Esophagus squamous epithelium (tissue), 5 donors: ENCODE measurements around the gene TSPAN18. TPM values are rescaled to one million over a fixed set of nuclear protein-coding genes. Genes with fewer than 3 reads are reported as not detected.
A peak's percentile ranks its signal among the peaks of the same experiment; 100 is the strongest.
"Not testable (repeated sequence)": the region's sequence is repeated elsewhere in the genome, so short reads cannot be mapped to it uniquely, and the experiment has no call there.

ENCODE experiments used
- DNase-seq: peaks from one replicate; lab custom pipeline; 2025; lab: John Stamatoyannopoulos, UW
- H3K27ac ChIP-seq, 4 donors: fragments of 200-600 bp; sonication (generic); one replicate each; pipeline ENCODE4 v1.5.1; 2016 to 2019; ENCODE audit warnings: mild to moderate bottlenecking in 1 of 4
- H3K27me3 ChIP-seq, 4 donors: fragments of 200-600 bp; sonication (generic); 1 replicate in 3 of 4; 2 replicates in 1 of 4; pipeline versions ENCODE4 v1.5.1 to v1.6.0; 2017 to 2021; ENCODE audit warnings: antibody characterized with exemption in 1 of 4
- H3K36me3 ChIP-seq, 3 donors: fragments of 200-600 bp; sonication (generic); one replicate each; pipeline ENCODE4 v1.5.1; 2016 to 2019
- H3K4me1 ChIP-seq, 3 donors: fragments of 200-600 bp; sonication (generic); one replicate each; pipeline ENCODE4 v1.5.1; 2017 to 2019
- H3K4me3 ChIP-seq, 4 donors: fragments of 200-600 bp; sonication (generic); 1 replicate in 3 of 4; 2 replicates in 1 of 4; pipeline ENCODE4 v1.5.1; 2016 to 2019; ENCODE audit warnings: mild to moderate bottlenecking in 2 of 4, moderate library complexity in 1 of 4
- H3K9me3 ChIP-seq, 3 donors: fragments of 200-600 bp; sonication (generic); one replicate each; pipeline ENCODE4 v1.5.1; 2016 to 2019
- POLR2A ChIP-seq, 4 donors: fragments of 450-650 bp; IDR thresholded peaks; one replicate each; pipeline ENCODE4 v1.6.1; 2017; ENCODE audit warnings: antibody characterized with exemption in 4 of 4, mild to moderate bottlenecking in 4 of 4, moderate library complexity in 3 of 4
- WGBS, 2 donors: methylation state at CpG; one replicate each; pipeline ENCODE4 v1.1.5; 2018; 5-methylcytosine and 5-hydroxymethylcytosine counted together
- intact Hi-C: fragments of 100-400 bp; cut with DNase I; formaldehyde crosslinking; loops from one replicate; pipeline ENCODE4 v1.15.0; 2022
- total RNA-seq, 4 donors: library from RNA; depleted of rRNA; stranded (reverse); fragments of >200 nt; gene quantifications; one replicate each; pipeline ENCODE4 v1.1.0, GENCODE V29; 2016
- TF ChIP-seq, protein P1 (sequence below), 6 experiments: fragments of 450-650 bp in 4 of 6; fragments of 200-600 bp in 2 of 6; sonication (generic) in 2 of 6; IDR thresholded peaks; one replicate each; pipeline ENCODE4 v1.5.1; 2016 to 2019; ENCODE audit warnings: antibody characterized with exemption in 6 of 6, mild to moderate bottlenecking in 4 of 6, moderate library complexity in 4 of 6
- donor health status: DM: yes; HTN: yes; CAD: no.

Gene TSPAN18
- total RNA-seq, 4 donors from 2014 or later, result 0.80 to 4.4 (median 2.0) TPM

DNA sequence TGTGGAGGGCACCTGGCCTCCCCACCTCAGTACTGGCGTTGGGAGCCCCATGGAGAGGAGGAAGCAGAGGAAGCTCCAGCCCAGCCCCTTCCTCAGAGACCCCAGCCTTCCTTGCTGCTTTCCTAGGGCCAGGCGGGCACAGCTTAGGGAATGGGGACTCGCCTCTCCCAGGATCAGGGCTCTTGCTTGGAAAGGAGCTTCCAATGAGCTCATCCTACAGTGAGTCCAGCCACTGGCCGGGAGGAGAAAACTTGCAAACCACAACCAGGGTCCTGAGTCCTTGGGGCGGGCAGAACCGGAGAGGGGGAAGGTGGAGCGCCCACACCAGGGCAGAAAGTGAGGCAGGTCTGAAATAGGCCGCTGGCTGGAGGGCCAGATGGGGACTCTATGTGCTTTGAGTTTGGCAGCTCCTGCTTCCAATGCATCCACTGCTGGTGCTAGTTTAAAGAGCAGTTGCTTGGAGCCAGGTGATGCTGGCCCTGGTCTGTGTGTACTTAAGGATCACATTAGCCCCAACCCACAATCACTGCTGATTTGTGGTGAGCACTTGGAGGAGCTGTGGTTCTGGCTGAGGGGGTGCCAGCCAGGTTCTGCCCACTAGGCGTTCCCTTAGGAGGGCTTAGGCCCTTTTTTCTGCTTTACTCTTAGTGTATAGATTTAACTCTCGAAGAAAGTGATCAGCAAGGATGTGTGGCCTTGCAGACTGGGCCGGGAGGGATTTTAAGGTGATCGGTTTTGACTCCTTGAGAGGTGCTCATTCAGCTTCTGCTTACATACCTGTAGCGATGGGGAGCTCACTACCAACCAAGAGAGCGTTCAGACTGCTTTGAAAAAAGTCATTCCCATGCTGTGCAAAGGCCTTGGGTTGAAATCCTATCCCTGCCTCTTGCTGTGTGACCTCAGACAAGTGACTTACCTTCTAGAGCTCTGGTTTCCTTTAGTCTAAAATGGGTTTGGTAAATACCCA lies 142.0 kb downstream of the TSPAN18 start:
- TF ChIP-seq, protein P1, sequence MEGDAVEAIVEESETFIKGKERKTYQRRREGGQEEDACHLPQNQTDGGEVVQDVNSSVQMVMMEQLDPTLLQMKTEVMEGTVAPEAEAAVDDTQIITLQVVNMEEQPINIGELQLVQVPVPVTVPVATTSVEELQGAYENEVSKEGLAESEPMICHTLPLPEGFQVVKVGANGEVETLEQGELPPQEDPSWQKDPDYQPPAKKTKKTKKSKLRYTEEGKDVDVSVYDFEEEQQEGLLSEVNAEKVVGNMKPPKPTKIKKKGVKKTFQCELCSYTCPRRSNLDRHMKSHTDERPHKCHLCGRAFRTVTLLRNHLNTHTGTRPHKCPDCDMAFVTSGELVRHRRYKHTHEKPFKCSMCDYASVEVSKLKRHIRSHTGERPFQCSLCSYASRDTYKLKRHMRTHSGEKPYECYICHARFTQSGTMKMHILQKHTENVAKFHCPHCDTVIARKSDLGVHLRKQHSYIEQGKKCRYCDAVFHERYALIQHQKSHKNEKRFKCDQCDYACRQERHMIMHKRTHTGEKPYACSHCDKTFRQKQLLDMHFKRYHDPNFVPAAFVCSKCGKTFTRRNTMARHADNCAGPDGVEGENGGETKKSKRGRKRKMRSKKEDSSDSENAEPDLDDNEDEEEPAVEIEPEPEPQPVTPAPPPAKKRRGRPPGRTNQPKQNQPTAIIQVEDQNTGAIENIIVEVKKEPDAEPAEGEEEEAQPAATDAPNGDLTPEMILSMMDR (IDR thresholded peaks at IDR 0.05), result no peak
- no peak for TF ChIP-seq POLR2A (IDR thresholded peaks at IDR 0.05)
- Histone ChIP-seq H3K36me3 (no peaks in the 10 kb centered on the region), H3K9me3 (no peaks in the 10 kb centered on the region), H3K4me1 (peaks cover 0 to 9% (median 4%) of the 10 kb centered on the region in 3 donors), H3K27ac (peak overlapping the region in 3 of 4 donors; percentile 23 to 40 (median 32)), H3K4me3 (no peak overlapping the region), H3K27me3 (no peaks in the 10 kb centered on the region)
- no peak for DNase-seq
- 89 to 90% methylated on average over 6 to 10 of the region's 14 CpGs for WGBS, 2 donors
- intact Hi-C loops, result no loop called here

DNA sequence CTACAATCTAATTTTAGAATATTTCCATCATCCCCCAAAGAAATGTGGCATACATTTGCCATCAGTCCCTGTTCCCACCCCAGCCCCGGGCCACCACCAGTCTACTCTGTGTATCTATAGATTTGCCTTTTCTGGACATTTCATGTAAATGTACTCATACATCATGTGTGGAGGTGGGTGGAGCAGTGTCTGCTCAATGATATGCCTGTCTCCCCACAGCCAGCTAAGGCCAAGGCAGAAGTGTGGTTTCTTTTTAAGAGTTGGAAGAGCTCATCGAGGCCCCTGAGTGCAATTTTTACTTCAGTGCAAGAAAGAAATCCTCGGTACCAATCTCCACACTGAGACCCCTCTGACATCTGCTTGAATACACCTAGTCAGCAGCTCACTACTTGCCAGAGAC lies 143.4 kb downstream of the TSPAN18 start:
- intact Hi-C loops, result no loop called here
- no peak for DNase-seq
- no peak for TF ChIP-seq POLR2A (IDR thresholded peaks at IDR 0.05)
- TF ChIP-seq, protein P1 (IDR thresholded peaks at IDR 0.05), result no peak
- WGBS, 2 donors, result 61 to 77% methylated on average over 3 of the region's 3 CpGs
- H3K4me1 ChIP-seq, result peaks cover 0 to 9% (median 4%) of the 10 kb centered on the region in 3 donors
- H3K27ac ChIP-seq, result peak overlapping the region in 1 of 4 donors; percentile 14
- no peaks in the 10 kb centered on the region for H3K36me3 ChIP-seq
- no peak overlapping the region for H3K4me3 ChIP-seq
- H3K9me3 ChIP-seq, result no peaks in the 10 kb centered on the region
- H3K27me3 ChIP-seq, result no peaks in the 10 kb centered on the region

DNA sequence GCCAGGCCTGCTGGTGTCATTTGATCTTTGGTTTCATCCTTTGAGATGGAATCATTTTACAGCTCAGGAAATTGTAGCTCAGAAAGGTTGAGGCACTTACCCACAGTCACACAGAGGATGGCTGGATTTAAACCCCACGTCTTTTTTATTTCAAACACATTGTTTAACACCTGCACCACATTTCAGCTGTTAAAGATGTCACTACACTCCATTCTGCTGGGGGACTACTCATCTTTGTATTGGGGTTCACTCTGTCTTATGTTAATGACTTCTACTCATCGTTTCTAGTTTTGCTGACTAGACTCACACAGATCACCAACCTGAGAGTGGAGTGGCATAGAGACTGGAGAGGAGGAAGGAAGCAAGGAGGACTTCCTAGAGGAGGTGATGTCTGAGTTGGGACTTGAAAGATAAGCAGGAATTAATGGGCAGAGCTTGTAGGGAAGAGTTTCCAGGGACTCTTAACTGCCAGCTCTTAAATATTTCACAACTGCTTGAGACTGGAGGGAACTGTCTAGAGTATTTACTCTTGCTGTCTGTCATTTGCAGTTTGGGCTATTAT lies 143.9 kb downstream of the TSPAN18 start:
- peaks cover 0 to 9% (median under 1%) of the 10 kb centered on the region in 3 donors for H3K4me1 ChIP-seq
- no peak overlapping the region for H3K4me3 ChIP-seq
- TF ChIP-seq POLR2A (IDR thresholded peaks at IDR 0.05), result no peak
- TF ChIP-seq, protein P1 (IDR thresholded peaks at IDR 0.05), result no peak
- no peak for DNase-seq
- no peaks in the 10 kb centered on the region for H3K9me3 ChIP-seq
- H3K27me3 ChIP-seq, result no peaks in the 10 kb centered on the region
- intact Hi-C loops, result no loop called here
- H3K36me3 ChIP-seq, result no peaks in the 10 kb centered on the region
- H3K27ac ChIP-seq, result peak overlapping the region in 1 of 4 donors; percentile 14
- WGBS, 2 donors, result 77 to 96% methylated on average over 1 to 2 of the region's 2 CpGs

DNA sequence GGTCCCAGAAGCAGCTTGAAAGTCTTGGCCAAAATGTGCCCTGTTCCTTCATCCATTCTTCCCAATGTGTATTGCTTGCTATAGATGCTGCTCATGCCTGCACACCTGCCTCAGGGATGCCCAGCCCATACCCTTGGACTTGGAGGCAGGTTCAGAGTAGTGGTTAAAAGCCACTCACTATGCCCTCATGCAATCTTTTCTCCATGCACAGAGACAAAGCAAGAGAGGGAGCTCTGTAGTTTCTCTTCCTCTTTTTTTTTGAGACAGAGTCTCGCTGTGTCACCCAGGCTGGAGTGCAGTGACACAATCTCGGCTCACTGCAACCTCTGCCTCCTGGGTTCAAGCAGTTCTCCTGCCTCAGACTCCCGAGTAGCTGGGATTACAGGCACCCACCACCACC lies 144.9 kb downstream of the TSPAN18 start:
- H3K36me3 ChIP-seq, H3K9me3 ChIP-seq, H3K27ac ChIP-seq, DNase-seq, H3K4me3 ChIP-seq, H3K4me1 ChIP-seq, intact Hi-C loops, H3K27me3 ChIP-seq: not testable (repeated sequence)
- 62 to 64% methylated on average over 3 of the region's 3 CpGs for WGBS, 2 donors

DNA sequence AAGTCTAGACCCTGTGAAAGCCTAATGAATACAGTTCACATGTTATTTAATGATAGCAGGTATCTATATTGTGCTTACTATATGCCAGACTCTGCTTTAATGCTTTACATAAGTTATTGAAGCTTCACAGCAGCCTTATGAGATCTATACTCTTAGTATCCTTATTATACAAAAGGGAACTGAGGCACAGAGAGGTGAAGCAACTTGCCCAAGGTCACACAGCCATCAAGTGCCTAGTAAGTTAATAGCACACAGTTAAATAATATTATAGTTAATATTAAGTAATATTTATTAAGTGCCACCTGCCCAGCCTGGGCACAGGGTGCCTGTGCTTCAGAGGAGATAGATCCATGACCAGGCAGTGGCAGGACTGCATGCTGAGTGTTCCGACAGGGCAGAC lies 145.8 kb downstream of the TSPAN18 start:
- Histone ChIP-seq H3K4me1 (peaks cover 0 to 9% (median 0%) of the 10 kb centered on the region in 3 donors), H3K4me3 (no peak overlapping the region), H3K36me3 (no peaks in the 10 kb centered on the region), H3K27me3 (no peaks in the 10 kb centered on the region), H3K27ac (no peak overlapping the region), H3K9me3 (no peaks in the 10 kb centered on the region)
- DNase-seq, result no peak
- intact Hi-C loops, result no loop called here
- TF ChIP-seq, protein P1 (IDR thresholded peaks at IDR 0.05), result no peak
- TF ChIP-seq POLR2A (IDR thresholded peaks at IDR 0.05), result no peak
- 83 to 88% methylated on average over 1 of the region's 1 CpG for WGBS, 2 donors
